ENCODE results near the gene CBFB. TPM values are rescaled to one million over a fixed set of nuclear protein-coding genes. Genes with fewer than 3 reads are reported as not detected.

Gene CBFB
- total RNA-seq, 2 experiments from 2014 or later, result 58.8 to 59.6 TPM

- peaks cover 2% of the 10 kb centered on the region for H3K4me1 ChIP-seq (ENCODE audit: insufficient read depth, low read length)
- no peak for ATAC-seq (ENCODE audit: poor library complexity)
- H3K27me3 Mint-ChIP-seq, result no peaks in the 10 kb centered on the region
- no peaks in the 10 kb centered on the region for H3K27me3 ChIP-seq (ENCODE audit: control insufficient read depth in 1 of 2, insufficient read depth in 2 of 2, low read length in 2 of 2)
- ChIA-PET POLR2A (no interaction called here), CTCF (interaction anchor here (1.3 kb wide), 1 partner anchor 50 kb away, joined by 4 read pairs; no protein-coding TSS in a partner anchor)
- intact Hi-C loops (cut with DNase I, micrococcal nuclease), result no loop called here
- no peak overlapping the region for H3K4me3 Mint-ChIP-seq
- no peak for DNase-seq
- peaks cover 52% of the 10 kb centered on the region for H3K36me3 ChIP-seq (ENCODE audit: insufficient read depth, low read length)
- H3K27ac Mint-ChIP-seq, result no peak overlapping the region
- no peaks in the 10 kb centered on the region for H3K9me3 ChIP-seq (ENCODE audit: control insufficient read depth in 1 of 2, insufficient read depth in 1 of 2, low read length in 2 of 2)
- H3K9me3 Mint-ChIP-seq, result no peaks in the 10 kb centered on the region
- no peak for TF ChIP-seq CTCF (IDR thresholded peaks at IDR 0.05)
- no peak overlapping the region for H3K4me3 ChIP-seq (ENCODE audit: low read length)
- H3K27ac ChIP-seq (ENCODE audit: low read depth in 1 of 2, low read length in 2 of 2), result no peak overlapping the region
- H3K36me3 Mint-ChIP-seq (ENCODE audit: low read depth), result peaks cover 53% of the 10 kb centered on the region
- H3K4me1 Mint-ChIP-seq (ENCODE audit: low read depth), result peaks cover 4% of the 10 kb centered on the region
Measured at GRCh38 chr16:67068212-67068753, 39.3 kb downstream of the CBFB start.

- H3K27ac ChIP-seq (ENCODE audit: low read depth in 1 of 2, low read length in 2 of 2), result no peak overlapping the region
- TF ChIP-seq CTCF (IDR thresholded peaks at IDR 0.05), result no peak
- ChIA-PET CTCF (interaction anchor here (1.0 to 1.3 kb wide), 2 partner anchors 18 to 449 kb away, joined by 3 read pairs; no protein-coding TSS in a partner anchor), POLR2A (no interaction called here)
- no peaks in the 10 kb centered on the region for H3K4me1 ChIP-seq (ENCODE audit: insufficient read depth, low read length)
- Mint-ChIP-seq H3K4me1 (ENCODE audit: low read depth) (no peaks in the 10 kb centered on the region), H3K36me3 (ENCODE audit: low read depth) (peaks cover 60% of the 10 kb centered on the region), H3K27ac (no peak overlapping the region), H3K4me3 (no peak overlapping the region), H3K9me3 (no peaks in the 10 kb centered on the region), H3K27me3 (no peaks in the 10 kb centered on the region)
- H3K36me3 ChIP-seq (ENCODE audit: insufficient read depth, low read length), result peaks cover 67% of the 10 kb centered on the region
- DNase-seq, result no peak
- ATAC-seq (ENCODE audit: poor library complexity), result no peak
- H3K27me3 ChIP-seq (ENCODE audit: control insufficient read depth in 1 of 2, insufficient read depth in 2 of 2, low read length in 2 of 2), result no peaks in the 10 kb centered on the region
- intact Hi-C loops (cut with DNase I, micrococcal nuclease), result no loop called here
- H3K9me3 ChIP-seq (ENCODE audit: control insufficient read depth in 1 of 2, insufficient read depth in 1 of 2, low read length in 2 of 2), result no peaks in the 10 kb centered on the region
- no peak overlapping the region for H3K4me3 ChIP-seq (ENCODE audit: low read length)
Measured at GRCh38 chr16:67071476-67072048, 42.6 kb downstream of the CBFB start.

GRCh38 chr16:67075331-67075730 is 46.4 kb downstream of the CBFB start:
- DNase-seq (no peak), ATAC-seq (ENCODE audit: poor library complexity) (no peak)
- intact Hi-C loops (cut with DNase I, micrococcal nuclease), result no loop called here
- Mint-ChIP-seq H3K4me1 (ENCODE audit: low read depth) (no peaks in the 10 kb centered on the region), H3K4me3 (no peak overlapping the region), H3K27ac (no peak overlapping the region), H3K9me3 (no peaks in the 10 kb centered on the region), H3K27me3 (no peaks in the 10 kb centered on the region), H3K36me3 (ENCODE audit: low read depth) (peaks cover 44% of the 10 kb centered on the region)
- H3K36me3 ChIP-seq (ENCODE audit: insufficient read depth, low read length), result peaks cover 39% of the 10 kb centered on the region
- ChIA-PET CTCF (interaction anchor here (0.7 to 2.3 kb wide), 2 partner anchors 17 to 80 kb away, joined by 3 to 5 read pairs; no protein-coding TSS in a partner anchor), POLR2A (no interaction called here)
- H3K9me3 ChIP-seq (ENCODE audit: control insufficient read depth in 1 of 2, insufficient read depth in 1 of 2, low read length in 2 of 2), result no peaks in the 10 kb centered on the region
- no peaks in the 10 kb centered on the region for H3K4me1 ChIP-seq (ENCODE audit: insufficient read depth, low read length)
- no peak for TF ChIP-seq CTCF (IDR thresholded peaks at IDR 0.05)
- no peak overlapping the region for H3K4me3 ChIP-seq (ENCODE audit: low read length)
- no peak overlapping the region for H3K27ac ChIP-seq (ENCODE audit: low read depth in 1 of 2, low read length in 2 of 2)
- H3K27me3 ChIP-seq (ENCODE audit: control insufficient read depth in 1 of 2, insufficient read depth in 2 of 2, low read length in 2 of 2), result no peaks in the 10 kb centered on the region

Measured in CD4-positive, alpha-beta T cell (primary cell).